Measurements from ENCODE around the gene MMP25. TPM values are rescaled to one million over a fixed set of nuclear protein-coding genes. Genes with fewer than 3 reads are reported as not detected.
"Not testable (repeated sequence)": the region's sequence is repeated elsewhere in the genome, so short reads cannot be mapped to it uniquely, and the experiment has no call there.

MMP25 gene
- total RNA-seq, 1 donor from 2014 or later = 0.19 TPM

- Mint-ChIP-seq H3K36me3 (ENCODE audit: insufficient read depth) (no peaks in the 10 kb centered on the region), H3K27ac (no peak overlapping the region), H3K27me3 (peaks cover 24% of the 10 kb centered on the region), H3K4me1 (ENCODE audit: low read depth) (no peaks in the 10 kb centered on the region), H3K4me3 (ENCODE audit: low read depth) (no peak overlapping the region), H3K9me3 (ENCODE audit: low read depth) (no peaks in the 10 kb centered on the region)
- DNase-seq (ENCODE audit: low spot score, unreplicated experiment) = no peak
- TF ChIP-seq, protein P1, sequence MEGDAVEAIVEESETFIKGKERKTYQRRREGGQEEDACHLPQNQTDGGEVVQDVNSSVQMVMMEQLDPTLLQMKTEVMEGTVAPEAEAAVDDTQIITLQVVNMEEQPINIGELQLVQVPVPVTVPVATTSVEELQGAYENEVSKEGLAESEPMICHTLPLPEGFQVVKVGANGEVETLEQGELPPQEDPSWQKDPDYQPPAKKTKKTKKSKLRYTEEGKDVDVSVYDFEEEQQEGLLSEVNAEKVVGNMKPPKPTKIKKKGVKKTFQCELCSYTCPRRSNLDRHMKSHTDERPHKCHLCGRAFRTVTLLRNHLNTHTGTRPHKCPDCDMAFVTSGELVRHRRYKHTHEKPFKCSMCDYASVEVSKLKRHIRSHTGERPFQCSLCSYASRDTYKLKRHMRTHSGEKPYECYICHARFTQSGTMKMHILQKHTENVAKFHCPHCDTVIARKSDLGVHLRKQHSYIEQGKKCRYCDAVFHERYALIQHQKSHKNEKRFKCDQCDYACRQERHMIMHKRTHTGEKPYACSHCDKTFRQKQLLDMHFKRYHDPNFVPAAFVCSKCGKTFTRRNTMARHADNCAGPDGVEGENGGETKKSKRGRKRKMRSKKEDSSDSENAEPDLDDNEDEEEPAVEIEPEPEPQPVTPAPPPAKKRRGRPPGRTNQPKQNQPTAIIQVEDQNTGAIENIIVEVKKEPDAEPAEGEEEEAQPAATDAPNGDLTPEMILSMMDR (IDR thresholded peaks at IDR 0.05; ENCODE audit: unreplicated experiment) = no peak
These were observed 19.5 kb downstream of the MMP25 start for GRCh38 chr16:3065742-3066439.

DNA sequence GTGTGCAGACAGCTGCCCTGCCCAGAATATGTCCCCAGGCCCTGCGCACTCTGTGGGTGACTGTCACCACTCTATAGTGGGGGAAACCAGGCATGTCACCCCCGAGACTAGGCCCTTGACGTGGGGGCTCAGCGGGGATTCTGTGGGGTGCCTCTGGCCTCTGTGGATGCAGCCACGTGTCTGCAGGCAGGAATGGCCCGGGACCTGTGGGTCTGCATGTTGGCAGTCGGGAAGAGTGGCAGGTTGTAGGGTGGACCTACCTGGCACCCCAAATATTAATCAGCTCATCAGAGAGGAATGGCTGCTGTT is 20.0 kb downstream of the MMP25 start:
- Mint-ChIP-seq H3K4me1 (ENCODE audit: low read depth) (no peaks in the 10 kb centered on the region), H3K27ac (no peak overlapping the region), H3K9me3 (ENCODE audit: low read depth) (no peaks in the 10 kb centered on the region), H3K4me3 (ENCODE audit: low read depth) (no peak overlapping the region), H3K27me3 (peaks cover 27% of the 10 kb centered on the region), H3K36me3 (ENCODE audit: insufficient read depth) (no peaks in the 10 kb centered on the region)
- no peak for DNase-seq (ENCODE audit: low spot score, unreplicated experiment)
- TF ChIP-seq, protein P1 (IDR thresholded peaks at IDR 0.05; ENCODE audit: unreplicated experiment) = no peak

DNA sequence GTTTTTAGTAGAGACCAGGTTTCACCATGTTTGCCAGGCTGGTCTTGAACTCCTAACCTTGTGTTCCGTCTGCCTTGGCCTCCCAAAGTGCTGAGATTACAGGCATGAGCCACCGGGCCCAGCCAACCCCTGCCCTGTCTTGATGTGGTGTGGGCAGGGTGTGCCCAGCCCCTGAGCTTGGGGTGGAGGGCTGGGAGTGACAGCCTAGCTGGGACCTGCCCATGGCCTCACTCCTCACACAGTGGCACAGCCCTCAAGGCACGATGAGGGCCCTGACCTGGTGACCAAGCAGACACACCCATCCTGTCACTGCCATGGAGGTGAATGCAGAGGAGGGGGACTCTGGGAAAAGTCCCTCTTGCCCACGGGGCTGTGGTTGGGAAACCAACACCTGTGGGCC is 22.1 kb downstream of the MMP25 start:
- Mint-ChIP-seq H3K27ac (no peak overlapping the region), H3K27me3 (peaks cover 26% of the 10 kb centered on the region), H3K9me3 (ENCODE audit: low read depth) (no peaks in the 10 kb centered on the region), H3K4me3 (ENCODE audit: low read depth) (no peak overlapping the region), H3K36me3 (ENCODE audit: insufficient read depth) (no peaks in the 10 kb centered on the region), H3K4me1 (ENCODE audit: low read depth) (no peaks in the 10 kb centered on the region)
- no peak for DNase-seq (ENCODE audit: low spot score, unreplicated experiment)
- TF ChIP-seq, protein P1 (IDR thresholded peaks at IDR 0.05; ENCODE audit: unreplicated experiment) = no peak

DNA sequence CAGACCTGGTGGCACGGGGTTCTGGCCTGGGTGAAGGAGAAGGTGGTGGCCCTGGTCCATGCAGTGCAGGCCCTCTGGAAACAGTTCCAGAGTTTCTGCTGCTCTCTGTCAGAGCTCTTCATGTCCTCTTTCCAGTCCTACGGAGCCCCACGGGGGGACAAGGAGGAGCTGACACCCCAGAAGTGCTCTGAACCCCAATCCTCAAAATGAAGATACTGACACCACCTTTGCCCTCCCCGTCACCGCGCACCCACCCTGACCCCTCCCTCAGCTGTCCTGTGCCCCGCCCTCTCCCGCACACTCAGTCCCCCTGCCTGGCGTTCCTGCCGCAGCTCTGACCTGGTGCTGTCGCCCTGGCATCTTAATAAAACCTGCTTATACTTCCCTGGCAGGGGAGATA is 22.8 kb downstream of the MMP25 start:
- H3K27me3 Mint-ChIP-seq = peaks cover 29% of the 10 kb centered on the region
- not testable (repeated sequence) for H3K27ac Mint-ChIP-seq; H3K9me3 Mint-ChIP-seq (ENCODE audit: low read depth); H3K36me3 Mint-ChIP-seq (ENCODE audit: insufficient read depth); H3K4me1 Mint-ChIP-seq (ENCODE audit: low read depth); DNase-seq (ENCODE audit: low spot score, unreplicated experiment); H3K4me3 Mint-ChIP-seq (ENCODE audit: low read depth)

DNA sequence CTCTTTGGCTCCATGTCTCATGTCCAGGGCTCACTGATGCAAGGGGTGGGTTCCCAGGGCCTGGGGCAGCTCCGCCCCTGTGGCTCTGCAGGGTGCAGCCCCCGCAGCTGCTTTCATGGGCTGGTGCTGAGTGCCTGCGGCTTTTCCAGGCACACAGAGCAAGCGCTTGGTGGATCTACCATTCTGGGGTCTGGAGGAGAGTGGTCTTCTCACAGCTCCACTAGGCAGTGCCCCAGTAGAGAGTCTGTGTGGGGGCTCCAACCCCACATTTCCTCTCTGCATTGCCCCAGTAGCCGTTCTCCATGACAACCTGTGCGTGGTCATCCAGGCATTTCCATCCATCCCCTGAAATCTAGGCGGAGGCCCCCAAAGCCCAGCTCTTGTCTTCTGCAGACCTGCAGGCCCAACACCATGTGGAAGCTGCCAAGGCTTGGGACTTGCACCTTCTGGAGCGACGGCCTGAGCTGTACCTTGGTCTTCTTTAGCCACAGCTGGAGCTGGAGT is 24.3 kb downstream of the MMP25 start:
- Mint-ChIP-seq H3K4me3 (ENCODE audit: low read depth) (no peak overlapping the region), H3K4me1 (ENCODE audit: low read depth) (no peaks in the 10 kb centered on the region), H3K27me3 (peaks cover 40% of the 10 kb centered on the region), H3K9me3 (ENCODE audit: low read depth) (no peaks in the 10 kb centered on the region), H3K27ac (no peak overlapping the region), H3K36me3 (ENCODE audit: insufficient read depth) (no peaks in the 10 kb centered on the region)
- no peak for DNase-seq (ENCODE audit: low spot score, unreplicated experiment)
- TF ChIP-seq, protein P1 (IDR thresholded peaks at IDR 0.05; ENCODE audit: unreplicated experiment) = no peak

DNA sequence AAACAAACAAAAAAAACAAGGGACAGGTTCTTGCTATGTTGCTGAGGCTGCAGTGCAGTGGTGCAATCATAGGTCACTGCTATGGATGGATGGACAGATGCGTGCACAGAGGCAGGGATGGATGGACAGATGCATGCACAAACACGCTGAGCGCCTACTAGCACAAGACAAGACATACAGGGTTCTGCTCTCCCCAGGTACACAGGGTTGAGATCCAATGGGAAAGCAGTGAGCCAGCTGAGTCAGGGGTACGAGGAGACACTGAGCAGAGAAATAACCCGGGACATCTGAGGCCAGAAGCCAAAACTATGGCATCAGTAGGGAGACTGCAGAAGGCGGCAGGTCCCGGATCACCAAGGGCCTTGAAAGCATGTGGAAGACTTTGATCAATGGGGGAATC is 25.3 kb downstream of the MMP25 start:
- H3K27me3 Mint-ChIP-seq = peaks cover 40% of the 10 kb centered on the region
- no peaks in the 10 kb centered on the region for H3K4me1 Mint-ChIP-seq (ENCODE audit: low read depth)
- H3K36me3 Mint-ChIP-seq (ENCODE audit: insufficient read depth) = no peaks in the 10 kb centered on the region
- no peak overlapping the region for H3K27ac Mint-ChIP-seq
- TF ChIP-seq, protein P1 (IDR thresholded peaks at IDR 0.05; ENCODE audit: unreplicated experiment) = no peak
- no peaks in the 10 kb centered on the region for H3K9me3 Mint-ChIP-seq (ENCODE audit: low read depth)
- no peak for DNase-seq (ENCODE audit: low spot score, unreplicated experiment)
- no peak overlapping the region for H3K4me3 Mint-ChIP-seq (ENCODE audit: low read depth)

GRCh38 chr16:3072148-3072547 is 25.8 kb downstream of the MMP25 start:
- not testable (repeated sequence) for H3K9me3 Mint-ChIP-seq (ENCODE audit: low read depth); DNase-seq (ENCODE audit: low spot score, unreplicated experiment); H3K27ac Mint-ChIP-seq; H3K4me1 Mint-ChIP-seq (ENCODE audit: low read depth); H3K4me3 Mint-ChIP-seq (ENCODE audit: low read depth); H3K36me3 Mint-ChIP-seq (ENCODE audit: insufficient read depth)
- peaks cover 40% of the 10 kb centered on the region for H3K27me3 Mint-ChIP-seq

- H3K4me1 Mint-ChIP-seq (ENCODE audit: low read depth); DNase-seq (ENCODE audit: low spot score, unreplicated experiment); H3K9me3 Mint-ChIP-seq (ENCODE audit: low read depth); H3K36me3 Mint-ChIP-seq (ENCODE audit: insufficient read depth); H3K4me3 Mint-ChIP-seq (ENCODE audit: low read depth); H3K27ac Mint-ChIP-seq: not testable (repeated sequence)
- peaks cover 41% of the 10 kb centered on the region for H3K27me3 Mint-ChIP-seq
These were observed 26.4 kb downstream of the MMP25 start for GRCh38 chr16:3072576-3073263.

Data from progenitor cell of endocrine pancreas (in vitro differentiated cells).